H9 (cell line): ENCODE measurements around the gene DDX11. TPM values are rescaled to one million over a fixed set of nuclear protein-coding genes. Genes with fewer than 3 reads are reported as not detected.
"Not testable (repeated sequence)": the region's sequence is repeated elsewhere in the genome, so short reads cannot be mapped to it uniquely, and the experiment has no call there.

Experiments
- DNase-seq: peaks from one replicate; pipeline ENCODE4 v3.0.0-alpha.2; 2017
- H2AFZ ChIP-seq: one replicate; pipeline ENCODE4 v1.6.1; 2013; ENCODE audit warnings: mild to moderate bottlenecking, low read length, control low read depth, moderate library complexity
- H2AK5ac ChIP-seq: 2 replicates; pipeline ENCODE4 v1.6.1; 2013; ENCODE audit warnings: low read length, control low read depth, mixed read lengths; ENCODE audit not compliant: insufficient read length
- H2BK120ac ChIP-seq: one replicate; pipeline ENCODE4 v1.6.1; 2013; ENCODE audit warnings: low read depth, mild to moderate bottlenecking, low read length, control low read depth, inconsistent platforms; ENCODE audit not compliant: poor library complexity, severe bottlenecking
- H2BK12ac ChIP-seq: 2 replicates; pipeline ENCODE4 v1.6.1; 2013; ENCODE audit warnings: low read length, control low read depth, mixed read lengths, low read depth; ENCODE audit not compliant: insufficient read length
- H2BK15ac ChIP-seq: 2 replicates; pipeline ENCODE4 v1.6.1; 2013; ENCODE audit warnings: low read depth, low read length, control low read depth
- H2BK20ac ChIP-seq: one replicate; pipeline ENCODE4 v1.6.1; 2013; ENCODE audit warnings: low read depth, mild to moderate bottlenecking, low read length, control low read depth, inconsistent platforms; ENCODE audit not compliant: poor library complexity, severe bottlenecking
- H2BK5ac ChIP-seq: 2 replicates; pipeline ENCODE4 v1.6.1; 2013; ENCODE audit warnings: low read length, control low read depth, mixed read lengths; ENCODE audit not compliant: insufficient read length
- H3K14ac ChIP-seq: 2 replicates; pipeline ENCODE4 v1.6.1; 2013; ENCODE audit warnings: low read length, control low read depth; ENCODE audit not compliant: insufficient read depth
- H3K18ac ChIP-seq: 2 replicates; pipeline ENCODE4 v1.6.1; 2013; ENCODE audit warnings: low read depth, mild to moderate bottlenecking, mixed read lengths, low read length, control low read depth; ENCODE audit not compliant: insufficient read length
- H3K23ac ChIP-seq: 2 replicates; pipeline ENCODE4 v1.6.1; 2013; ENCODE audit warnings: low read length, control low read depth, mixed read lengths, low read depth; ENCODE audit not compliant: insufficient read length
- H3K23me2 ChIP-seq: 2 replicates; pipeline ENCODE4 v1.6.1; 2013; ENCODE audit warnings: low read depth, mild to moderate bottlenecking, mixed read lengths, low read length, control low read depth; ENCODE audit not compliant: insufficient read length, poor library complexity, severe bottlenecking
- H3K27ac ChIP-seq: 2 replicates; pipeline ENCODE4 v1.5.1; 2013; ENCODE audit warnings: low read length, control low read depth, mixed read lengths, low read depth; ENCODE audit not compliant: insufficient read length
- H3K27me3 ChIP-seq: 2 replicates; pipeline ENCODE4 v1.6.1; 2013; ENCODE audit warnings: low read length, control low read depth, inconsistent platforms; ENCODE audit not compliant: insufficient read depth
- H3K4ac ChIP-seq: 2 replicates; pipeline ENCODE4 v1.6.1; 2013; ENCODE audit warnings: low read depth, mild to moderate bottlenecking, control low read depth, inconsistent platforms, low read length, moderate library complexity
- H3K4me1 ChIP-seq: 2 replicates; pipeline ENCODE4 v1.6.1; 2013; ENCODE audit warnings: low read length, control low read depth, inconsistent platforms; ENCODE audit not compliant: insufficient read depth
- H3K4me2 ChIP-seq: 2 replicates; pipeline ENCODE4 v1.6.1; 2013; ENCODE audit warnings: low read length, control low read depth, mixed read lengths; ENCODE audit not compliant: insufficient read length, insufficient read depth
- H3K56ac ChIP-seq: 2 replicates; pipeline ENCODE4 v1.6.1; 2013; ENCODE audit warnings: low read depth, mild to moderate bottlenecking, mixed read lengths, low read length, control low read depth; ENCODE audit not compliant: insufficient read length
- H3K79me1 ChIP-seq: 2 replicates; pipeline ENCODE4 v1.6.1; 2013; ENCODE audit warnings: low read depth, mild to moderate bottlenecking, moderate library complexity, low read length, control low read depth, inconsistent platforms; ENCODE audit not compliant: insufficient read depth, poor library complexity, severe bottlenecking
- H3K79me2 ChIP-seq: 2 replicates; pipeline ENCODE4 v1.6.1; 2013; ENCODE audit warnings: low read length, control low read depth, inconsistent platforms; ENCODE audit not compliant: insufficient read depth
- H3K9ac ChIP-seq: 2 replicates; pipeline ENCODE4 v1.6.1; 2013; ENCODE audit warnings: low read length, control low read depth, mixed read lengths; ENCODE audit not compliant: insufficient read length; ENCODE audit errors: extremely low read depth
- H3K9me3 ChIP-seq: one replicate; pipeline ENCODE4 v1.6.1; 2013; ENCODE audit warnings: low read depth, low read length, inconsistent platforms; ENCODE audit not compliant: control insufficient read depth
- H3T11ph ChIP-seq: one replicate; pipeline ENCODE4 v1.6.1; 2013; ENCODE audit warnings: mild to moderate bottlenecking, low read length, control low read depth, inconsistent platforms
- H4K20me1 ChIP-seq: one replicate; pipeline ENCODE4 v1.6.1; 2013; ENCODE audit not compliant: control insufficient read depth, insufficient read length, insufficient read depth
- H4K5ac ChIP-seq: 2 replicates; pipeline ENCODE4 v1.6.1; 2013; ENCODE audit warnings: low read depth, mild to moderate bottlenecking, mixed read lengths, low read length, control low read depth; ENCODE audit not compliant: insufficient read length
- H4K8ac ChIP-seq: replicated peaks from 2 replicates; pipeline ENCODE4 v1.6.1; 2013; ENCODE audit warnings: low read length, control low read depth, mixed read lengths, low read depth; ENCODE audit not compliant: insufficient read length
- H4K91ac ChIP-seq: 2 replicates; pipeline ENCODE4 v1.6.1; 2013; ENCODE audit warnings: low read depth, mild to moderate bottlenecking, moderate library complexity, mixed read lengths, low read length, control low read depth; ENCODE audit not compliant: insufficient read length
- H3K27ac Mint-ChIP-seq, 3 experiments: 2 replicates in 2 of 3; 3 replicates in 1 of 3; pipeline ENCODE4 v1.8.0; 2020 to 2021; ENCODE audit warnings: mixed read lengths in 3 of 3, mild to moderate bottlenecking in 1 of 3, moderate library complexity in 1 of 3
- H3K27me3 Mint-ChIP-seq: 2 replicates; pipeline ENCODE4 v1.8.0; 2021; ENCODE audit warnings: low read depth, mild to moderate bottlenecking, moderate library complexity, mixed read lengths
- H3K36me3 Mint-ChIP-seq, 3 experiments: 2 replicates in 2 of 3; 3 replicates in 1 of 3; pipeline ENCODE4 v1.8.0; 2020 to 2021; ENCODE audit warnings: low read depth in 3 of 3, mixed read lengths in 3 of 3; ENCODE audit not compliant: insufficient read depth in 1 of 3
- H3K4me1 Mint-ChIP-seq, 2 experiments: 2 replicates each; pipeline ENCODE4 v1.8.0; 2020; ENCODE audit warnings: mixed read lengths in 2 of 2
- H3K4me3 Mint-ChIP-seq, 2 experiments: 2 replicates in 1 of 2; 3 replicates in 1 of 2; pipeline ENCODE4 v1.8.0; 2020 to 2021; ENCODE audit warnings: mild to moderate bottlenecking in 2 of 2, mixed read lengths in 2 of 2, moderate library complexity in 1 of 2
- H3K9me3 Mint-ChIP-seq, 2 experiments: 2 replicates in 1 of 2; 3 replicates in 1 of 2; pipeline ENCODE4 v1.8.0; 2020; ENCODE audit warnings: mild to moderate bottlenecking in 2 of 2, mixed read lengths in 2 of 2, moderate library complexity in 1 of 2
- WGBS: extraction: QIAGEN DNeasy Blood & Tissue Kit; methylation state at CpG from one replicate; pipeline ENCODE4 v1.1.7; 2013; ENCODE audit warnings: missing lambda C conversion rate, low lambda C conversion rate, mixed read lengths; ENCODE audit not compliant: insufficient read length; ENCODE audit errors: extremely low coverage; 5-methylcytosine and 5-hydroxymethylcytosine counted together
- total RNA-seq: library from RNA; stranded (reverse); gene quantifications from 2 replicates; pipeline ENCODE4 v1.2.1, GENCODE V29; 2021

The DDX11 gene
- total RNA-seq, 1 experiment from 2014 or later, result 183 TPM

DNA sequence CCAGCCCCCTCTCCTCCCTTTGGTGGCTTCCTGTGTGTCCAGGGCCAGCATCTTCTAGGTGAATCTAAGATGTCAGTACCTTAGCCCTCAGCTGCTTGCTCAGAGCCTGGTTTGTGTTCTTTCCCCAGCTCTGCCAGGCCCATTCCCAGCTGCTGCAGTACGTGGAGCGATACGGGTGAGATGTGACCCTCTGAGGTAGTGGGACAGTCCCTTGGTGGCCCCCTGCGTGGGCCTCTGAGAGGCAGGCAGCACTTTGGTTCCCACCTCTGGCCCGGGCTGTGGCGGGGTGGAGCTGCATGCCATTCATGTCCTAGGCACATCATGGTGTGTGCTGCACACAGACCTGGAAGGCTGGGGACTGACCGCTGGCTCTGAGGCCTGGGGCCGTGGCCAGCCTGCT, 19.1 kb downstream of the DDX11 start:
- peaks cover 41 to 78% (median 74%) of the 10 kb centered on the region in 3 experiments; a peak in 6 of 7 replicates for H3K36me3 Mint-ChIP-seq
- H3K18ac ChIP-seq, H3K79me1 ChIP-seq, H3K4me3 Mint-ChIP-seq, H3K27me3 ChIP-seq, H3K9me3 Mint-ChIP-seq, H3K4me1 Mint-ChIP-seq, H3K4me2 ChIP-seq, H2BK20ac ChIP-seq, H2BK5ac ChIP-seq, H3K23me2 ChIP-seq, H3K14ac ChIP-seq, H3K9me3 ChIP-seq, H3K79me2 ChIP-seq, H2BK120ac ChIP-seq, H4K91ac ChIP-seq, H3K4ac ChIP-seq, H2AK5ac ChIP-seq, H3K4me1 ChIP-seq, H3K56ac ChIP-seq, H3K27ac ChIP-seq, H4K5ac ChIP-seq, H3K23ac ChIP-seq, H2BK15ac ChIP-seq, H2AFZ ChIP-seq, H3K9ac ChIP-seq, H2BK12ac ChIP-seq, H4K20me1 ChIP-seq, H3T11ph ChIP-seq, H4K8ac ChIP-seq, H3K27me3 Mint-ChIP-seq: not testable (repeated sequence)
- peak overlapping the region in 1 of 3 experiments; percentile 73; a peak in 1 of 7 replicates for H3K27ac Mint-ChIP-seq
- peak; percentile 16 for DNase-seq
- no CpG with 5 or more reads among the region's 8 CpGs for WGBS

DNA sequence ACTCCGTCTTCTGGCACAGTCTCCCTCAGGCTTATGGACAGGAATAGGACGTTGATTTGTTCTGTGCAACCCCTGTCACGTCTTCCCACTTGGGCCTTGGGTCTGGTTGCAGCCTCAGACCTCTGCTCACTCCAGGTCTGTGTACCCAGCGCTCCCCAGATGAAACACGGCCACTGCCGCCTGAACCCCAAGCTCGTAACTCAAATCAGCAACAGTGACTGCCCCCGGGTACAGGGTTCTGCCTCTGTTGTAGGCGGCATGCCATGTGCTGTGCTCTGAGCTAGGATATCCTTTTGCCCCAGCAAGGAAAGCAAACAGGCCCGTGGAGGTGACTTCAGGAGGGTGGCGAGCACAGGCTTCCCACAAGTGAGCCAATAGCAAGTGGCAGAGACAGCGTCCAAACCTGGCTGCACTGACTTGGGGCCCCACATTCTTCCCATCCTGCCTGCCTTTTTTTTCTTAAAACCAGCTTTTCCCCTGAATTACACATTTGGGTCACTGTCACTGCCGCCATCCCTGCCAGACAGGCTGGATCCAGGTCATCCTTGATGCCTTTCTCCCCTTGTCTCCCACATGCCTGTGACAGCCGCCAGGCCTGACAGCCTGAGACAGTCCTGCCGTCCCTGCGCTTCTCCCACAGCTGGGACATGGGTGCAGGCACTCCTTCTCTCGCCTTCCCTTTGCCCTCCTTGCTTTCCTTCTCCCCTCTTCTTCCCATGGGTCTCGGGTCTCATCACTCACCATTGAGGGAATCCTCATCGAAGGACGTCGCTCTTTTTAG, 21.6 kb downstream of the DDX11 start:
- not testable (repeated sequence) for H3K4me1 Mint-ChIP-seq, H2BK5ac ChIP-seq, H3K9me3 ChIP-seq, H3T11ph ChIP-seq, H3K14ac ChIP-seq, H3K23me2 ChIP-seq, H3K18ac ChIP-seq, H3K79me2 ChIP-seq, H2BK20ac ChIP-seq, H4K8ac ChIP-seq, H4K5ac ChIP-seq, H3K4me1 ChIP-seq, H3K27me3 ChIP-seq, H3K27ac ChIP-seq, H4K20me1 ChIP-seq, H3K9ac ChIP-seq, H3K4ac ChIP-seq, H4K91ac ChIP-seq, H3K27me3 Mint-ChIP-seq, H3K56ac ChIP-seq, H3K27ac Mint-ChIP-seq, H2BK12ac ChIP-seq, H3K4me2 ChIP-seq, H3K9me3 Mint-ChIP-seq, H2AFZ ChIP-seq, H3K4me3 Mint-ChIP-seq, H3K79me1 ChIP-seq, H2AK5ac ChIP-seq, H2BK120ac ChIP-seq, H3K23ac ChIP-seq, H2BK15ac ChIP-seq
- DNase-seq, result peak; percentile 23
- H3K36me3 Mint-ChIP-seq, result peaks cover 33 to 74% (median 72%) of the 10 kb centered on the region in 3 experiments; a peak in 6 of 7 replicates
- no CpG with 5 or more reads among the region's 21 CpGs for WGBS
